Suprapubic skin (tissue), 4 donors: ENCODE data around the gene LTA. TPM values are rescaled to one million over a fixed set of nuclear protein-coding genes. Genes with fewer than 3 reads are reported as not detected.

Source experiments
- DNase-seq, 2 donors: peaks; one replicate each; pipeline ENCODE4 v3.0.0-alpha.2; 2019; ENCODE audit warnings: low spot score in 2 of 2
- H3K27ac ChIP-seq: fragments of 200-600 bp; sonication (generic); one replicate; pipeline ENCODE4 v1.5.1; 2019
- H3K27me3 ChIP-seq: fragments of 200-600 bp; sonication (generic); one replicate; pipeline ENCODE4 v1.5.1; 2019
- H3K36me3 ChIP-seq: fragments of 200-600 bp; sonication (generic); one replicate; pipeline ENCODE4 v1.5.1; 2019
- H3K4me1 ChIP-seq: fragments of 200-600 bp; sonication (generic); one replicate; pipeline ENCODE4 v1.5.1; 2019
- H3K4me3 ChIP-seq: fragments of 200-600 bp; sonication (generic); one replicate; pipeline ENCODE4 v1.5.1; 2019; ENCODE audit warnings: mild to moderate bottlenecking
- H3K9me3 ChIP-seq: fragments of 200-600 bp; sonication (generic); one replicate; pipeline ENCODE4 v1.5.1; 2019
- CTCF ChIP-seq, 2 donors: fragments of 200-600 bp in 1 of 2; fragments of 450-650 bp in 1 of 2; sonication (generic) in 1 of 2; IDR thresholded peaks; one replicate each; pipeline ENCODE4 v1.5.1; 2016 to 2019; ENCODE audit warnings: antibody characterized with exemption in 2 of 2, mild to moderate bottlenecking in 1 of 2, moderate library complexity in 1 of 2
- EP300 ChIP-seq: sonication (generic); formaldehyde crosslinking; IDR thresholded peaks from one replicate; pipeline ENCODE4 v1.6.1; 2017; ENCODE audit warnings: antibody characterized with exemption
- POLR2A ChIP-seq, 2 donors: fragments of 450-650 bp; IDR thresholded peaks; one replicate each; pipeline ENCODE4 v1.6.1; 2017; ENCODE audit warnings: antibody characterized with exemption in 2 of 2, mild to moderate bottlenecking in 2 of 2, moderate library complexity in 2 of 2
- POLR2AphosphoS5 ChIP-seq, 3 donors: sonication (generic); formaldehyde crosslinking; IDR thresholded peaks; one replicate each; pipeline ENCODE4 v1.6.1; 2017; ENCODE audit warnings: antibody characterized with exemption in 3 of 3
- WGBS: methylation state at CpG from one replicate; pipeline ENCODE4 v1.1.5; 2018; 5-methylcytosine and 5-hydroxymethylcytosine counted together
- total RNA-seq, 4 donors: library from RNA; depleted of rRNA; stranded (reverse); fragments of >200 nt; gene quantifications; one replicate each; pipeline ENCODE4 v1.1.0, GENCODE V29; 2016

The LTA gene
- total RNA-seq, 4 donors from 2014 or later, result 0.47 TPM; not detected in 3

- WGBS, result 0% methylated on average over 32 of the region's 67 CpGs
- TF ChIP-seq POLR2AphosphoS5 (IDR thresholded peaks at IDR 0.05), result peak in 2 of 3 donors; percentile 14 to 32
- TF ChIP-seq EP300, result no peak
- peak in 1 of 2 donors; percentile 73 for TF ChIP-seq POLR2A (IDR thresholded peaks at IDR 0.05)
- no peak for TF ChIP-seq CTCF (IDR thresholded peaks at IDR 0.05)
- DNase-seq, result peak; percentile 91 to 98
- Histone ChIP-seq H3K36me3 (peaks cover 25% of the 10 kb centered on the region), H3K27me3 (no peaks in the 10 kb centered on the region), H3K4me3 (peak within 1 kb of the TSS; percentile 65), H3K27ac (peak within 1 kb of the TSS; percentile 96), H3K9me3 (no peaks in the 10 kb centered on the region), H3K4me1 (peaks cover 24% of the 10 kb centered on the region)
These were observed 48.7 kb downstream of the LTA start, which contains the start of gene PRRC2A for GRCh38 chr6:31620586-31621319. Gene PRRC2A, plus strand, starts transcription at chr6:31620715. Its CDS starts 2,075 bp downstream, at chr6:31622790.

- 10% methylated on average over 15 of the region's 15 CpGs for WGBS
- H3K4me3 ChIP-seq, result peak overlapping the region; percentile 65
- H3K36me3 ChIP-seq, result peaks cover 32% of the 10 kb centered on the region
- TF ChIP-seq POLR2A (IDR thresholded peaks at IDR 0.05) (no peak), CTCF (IDR thresholded peaks at IDR 0.05) (no peak), EP300 (no peak), POLR2AphosphoS5 (IDR thresholded peaks at IDR 0.05) (no peak)
- peaks cover 24% of the 10 kb centered on the region for H3K4me1 ChIP-seq
- no peaks in the 10 kb centered on the region for H3K9me3 ChIP-seq
- H3K27ac ChIP-seq, result peak overlapping the region; percentile 96
- H3K27me3 ChIP-seq, result no peaks in the 10 kb centered on the region
- DNase-seq, result no peak
These were observed 49.3 kb downstream of the LTA start for GRCh38 chr6:31621320-31621939.

GRCh38 chr6:31621991-31622390 is 49.9 kb downstream of the LTA start:
- 19% methylated on average over 4 of the region's 4 CpGs for WGBS
- TF ChIP-seq POLR2A (IDR thresholded peaks at IDR 0.05) (no peak), CTCF (IDR thresholded peaks at IDR 0.05) (no peak), POLR2AphosphoS5 (IDR thresholded peaks at IDR 0.05) (no peak), EP300 (no peak)
- no peak for DNase-seq

GRCh38 chr6:31622684-31623091 is 50.6 kb downstream of the LTA start:
- Histone ChIP-seq H3K9me3 (no peaks in the 10 kb centered on the region), H3K4me1 (peaks cover 24% of the 10 kb centered on the region), H3K27ac (peak overlapping the region; percentile 96), H3K4me3 (peak overlapping the region; percentile 65), H3K27me3 (no peaks in the 10 kb centered on the region), H3K36me3 (peaks cover 44% of the 10 kb centered on the region)
- 46% methylated on average over 10 of the region's 10 CpGs for WGBS
- DNase-seq, result no peak
- TF ChIP-seq EP300 (no peak), POLR2A (IDR thresholded peaks at IDR 0.05) (no peak), POLR2AphosphoS5 (IDR thresholded peaks at IDR 0.05) (no peak), CTCF (IDR thresholded peaks at IDR 0.05) (no peak)

More at GRCh38 chr6:31621991-31622390, 49.9 kb downstream of the LTA start:
- H3K4me3 ChIP-seq, result peak overlapping the region; percentile 65
- H3K36me3 ChIP-seq, result peaks cover 37% of the 10 kb centered on the region
- H3K9me3 ChIP-seq, result no peaks in the 10 kb centered on the region
- peaks cover 24% of the 10 kb centered on the region for H3K4me1 ChIP-seq
- H3K27ac ChIP-seq, result peak overlapping the region; percentile 96
- H3K27me3 ChIP-seq, result no peaks in the 10 kb centered on the region

Other genes with a start within 250 kb of the LTA start
- gene HLA-B, start 215.1 kb upstream of the LTA start, total RNA-seq, result 1,000 to 10,000 TPM in 3 of 4 donors, 100 to 1,000 TPM in 1; 995 to 1,612 (median 1,279) TPM
- gene MICA, start 168.7 kb upstream of the LTA start, total RNA-seq, result 10 to 100 TPM in 3 of 4 donors, 1 to 10 TPM in 1; 7.1 to 16.4 (median 15.2) TPM
- 1 to 10 TPM in 3 of 4 donors, under 1 TPM in 1; 0.26 to 2.4 (median 2.1) TPM for gene MICB, start 74.1 kb upstream of the LTA start, total RNA-seq
- not detected for gene MCCD1, start 43.3 kb upstream of the LTA start, total RNA-seq
- 100 to 1,000 TPM; 254 to 449 (median 281) TPM for gene DDX39B, start 30.3 kb upstream of the LTA start, total RNA-seq
- 1 to 10 TPM in 2 of 4 donors, under 1 TPM in 1, not detected in 1; 0.64 to 1.6 (median 1.4) TPM for gene ATP6V1G2, start 25.7 kb upstream of the LTA start, total RNA-seq
- gene NFKBIL1, start 24.7 kb upstream of the LTA start, total RNA-seq, result 10 to 100 TPM; 23.6 to 29.5 (median 25.7) TPM
- gene TNF, start 3.3 kb downstream of the LTA start, total RNA-seq, result 1 to 10 TPM; 1.0 to 6.4 (median 3.3) TPM
- not detected for gene LTB, start 10.1 kb downstream of the LTA start, total RNA-seq
- 10 to 100 TPM in 1 of 4 donors, 1 to 10 TPM in 3; 3.7 to 72.9 (median 6.7) TPM for gene LST1, start 14.0 kb downstream of the LTA start, total RNA-seq
- gene NCR3, start 20.7 kb downstream of the LTA start, total RNA-seq, result not detected
- 10 to 100 TPM in 1 of 4 donors, 1 to 10 TPM in 3; 2.6 to 16.3 (median 5.8) TPM for gene AIF1, start 42.9 kb downstream of the LTA start, total RNA-seq
- 100 to 1,000 TPM; 100 to 163 (median 113) TPM for gene PRRC2A, start 48.4 kb downstream of the LTA start, total RNA-seq
- 100 to 1,000 TPM; 239 to 360 (median 309) TPM for gene BAG6, start 80.4 kb downstream of the LTA start, total RNA-seq
- gene APOM, start 83.6 kb downstream of the LTA start, total RNA-seq, result 1 to 10 TPM; 2.8 to 8.3 (median 6.1) TPM
- 10 to 100 TPM; 31.6 to 41.0 (median 38.1) TPM for gene C6orf47, start 88.5 kb downstream of the LTA start, total RNA-seq
- gene GPANK1, start 92.7 kb downstream of the LTA start, total RNA-seq, result 10 to 100 TPM; 15.0 to 22.6 (median 20.1) TPM
- gene CSNK2B, start 93.8 kb downstream of the LTA start, total RNA-seq, result 100 to 1,000 TPM; 381 to 429 (median 403) TPM
- gene LY6G5B, start 97.7 kb downstream of the LTA start, total RNA-seq, result 10 to 100 TPM; 11.4 to 63.7 (median 13.9) TPM
- gene LY6G5C, start 108.8 kb downstream of the LTA start, total RNA-seq, result 1 to 10 TPM in 1 of 4 donors, under 1 TPM in 1, not detected in 2; 0.73 to 5.1 TPM
- 10 to 100 TPM; 49.4 to 68.2 (median 57.3) TPM for gene ABHD16A, start 131.0 kb downstream of the LTA start, total RNA-seq
- gene LY6G6F, start 134.6 kb downstream of the LTA start, total RNA-seq, result not detected
- 10 to 100 TPM in 1 of 4 donors, 1 to 10 TPM in 1, not detected in 2; 5.5 to 30.8 TPM for gene LY6G6D, start 143.1 kb downstream of the LTA start, total RNA-seq
- gene LY6G6C, start 149.5 kb downstream of the LTA start, total RNA-seq, result 100 to 1,000 TPM in 3 of 4 donors, 10 to 100 TPM in 1; 80.0 to 376 (median 338) TPM
- gene MPIG6B, start 151.1 kb downstream of the LTA start, total RNA-seq, result 1 to 10 TPM; 1.6 to 4.6 (median 4.5) TPM
- gene DDAH2, start 157.0 kb downstream of the LTA start, total RNA-seq, result 10 to 100 TPM; 66.8 to 84.2 (median 68.3) TPM
- gene CLIC1, start 164.2 kb downstream of the LTA start, total RNA-seq, result 100 to 1,000 TPM; 239 to 420 (median 333) TPM
- 10 to 100 TPM; 12.6 to 60.1 (median 17.2) TPM for gene MSH5, start 167.7 kb downstream of the LTA start, total RNA-seq
- 10 to 100 TPM in 3 of 4 donors, 1 to 10 TPM in 1; 9.3 to 42.2 (median 20.3) TPM for gene SAPCD1, start 190.4 kb downstream of the LTA start, total RNA-seq
- 1 to 10 TPM; 1.3 to 3.3 (median 2.3) TPM for gene VWA7, start 205.0 kb downstream of the LTA start, total RNA-seq
- 10 to 100 TPM; 48.8 to 60.0 (median 59.1) TPM for gene VARS1, start 223.5 kb downstream of the LTA start, total RNA-seq
- 10 to 100 TPM; 21.7 to 39.5 (median 30.2) TPM for gene LSM2, start 234.7 kb downstream of the LTA start, total RNA-seq
- 1 to 10 TPM in 3 of 4 donors, under 1 TPM in 1; 0.83 to 3.1 (median 1.8) TPM for gene HSPA1L, start 243.0 kb downstream of the LTA start, total RNA-seq
- gene HSPA1A, start 243.3 kb downstream of the LTA start, total RNA-seq, result 100 to 1,000 TPM; 200 to 464 (median 408) TPM